ENCODE results near the gene KLHL7.

DNA sequence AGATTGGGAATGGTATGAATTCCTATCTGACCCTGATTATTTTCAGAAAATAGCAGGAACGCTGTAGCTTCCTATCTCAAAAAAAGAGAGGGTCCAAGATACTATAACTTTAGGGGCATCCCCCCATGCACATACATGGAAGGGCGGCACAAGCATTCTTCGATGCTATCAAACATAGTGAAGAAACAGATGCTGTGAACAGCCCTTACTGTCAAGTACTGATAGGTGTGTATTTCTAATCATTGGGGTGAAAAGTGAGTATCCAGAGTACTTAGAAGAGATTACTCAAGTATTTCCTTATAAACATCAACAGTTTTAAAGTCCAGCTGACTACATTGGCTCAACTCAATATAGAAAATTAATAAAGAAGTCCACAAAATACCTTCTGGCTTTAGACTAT lies 59.3 kb downstream of the KLHL7 start:
- no peak for TF ChIP-seq HDGF (IDR thresholded peaks at IDR 0.05; ENCODE audit: borderline replicate concordance)
- TF ChIP-seq BHLHE40 (IDR thresholded peaks at IDR 0.05; ENCODE audit: borderline replicate concordance): no peak
- no peak for TF ChIP-seq FOXA1 (IDR thresholded peaks at IDR 0.05)
- no peak for TF ChIP-seq SP1 (IDR thresholded peaks at IDR 0.05)
- no peak for TF ChIP-seq ELF4 (IDR thresholded peaks at IDR 0.05)
- TF ChIP-seq ZNF384 (IDR thresholded peaks at IDR 0.05): no peak
- no peak for TF ChIP-seq FOXM1 (IDR thresholded peaks at IDR 0.05; ENCODE audit: borderline replicate concordance)
- TF ChIP-seq LEF1 (IDR thresholded peaks at IDR 0.05; ENCODE audit: borderline replicate concordance): no peak
- no peak for TF ChIP-seq NFRKB (IDR thresholded peaks at IDR 0.05)
- TF ChIP-seq CTBP1 (IDR thresholded peaks at IDR 0.05; ENCODE audit: borderline replicate concordance): no peak
- TF ChIP-seq SUZ12 (IDR thresholded peaks at IDR 0.05): no peak
